ENCODE data around the gene SOX15.

The SOX15 gene

GRCh38 chr17:7577327-7578199 lies 12.3 kb downstream of the SOX15 start:
- DNase-seq (ENCODE audit: low read depth, low spot score), result no peak

- no peak for DNase-seq (ENCODE audit: low read depth, low spot score)
These were observed 13.4 kb downstream of the SOX15 start for GRCh38 chr17:7576432-7576937.

GRCh38 chr17:7575959-7576358 lies 13.9 kb downstream of the SOX15 start:
- DNase-seq (ENCODE audit: low read depth, low spot score), result no peak

- DNase-seq (ENCODE audit: low read depth, low spot score), result no peak
These were observed 14.4 kb downstream of the SOX15 start for GRCh38 chr17:7575481-7575883.

GRCh38 chr17:7574176-7574953 lies 15.5 kb downstream of the SOX15 start:
- DNase-seq (ENCODE audit: low read depth, low spot score), result no peak

GRCh38 chr17:7573324-7574080 lies 16.4 kb downstream of the SOX15 start:
- peak; percentile 86 for DNase-seq (ENCODE audit: low read depth, low spot score)

- peak; percentile 98 for DNase-seq (ENCODE audit: low read depth, low spot score)
These were observed 17.1 kb downstream of the SOX15 start for GRCh38 chr17:7572588-7573323.

- no peak for DNase-seq (ENCODE audit: low read depth, low spot score)
These were observed 17.6 kb downstream of the SOX15 start for GRCh38 chr17:7572338-7572587.

- DNase-seq (ENCODE audit: low read depth, low spot score), result no peak
These were observed 19.5 kb downstream of the SOX15 start for GRCh38 chr17:7570351-7570750.

GRCh38 chr17:7569571-7569970 lies 20.3 kb downstream of the SOX15 start:
- DNase-seq (ENCODE audit: low read depth, low spot score), result no peak

- no peak for DNase-seq (ENCODE audit: low read depth, low spot score)
These were observed 26.6 kb downstream of the SOX15 start for GRCh38 chr17:7563115-7563869.

GRCh38 chr17:7562208-7562605 lies 27.7 kb downstream of the SOX15 start:
- DNase-seq (ENCODE audit: low read depth, low spot score), result no peak

GRCh38 chr17:7561589-7562207 lies 28.2 kb downstream of the SOX15 start, which contains the start of gene SENP3:
Gene SENP3 (plus strand): TSS chr17:7561919. CDS start chr17:7563077, 1,158 bp downstream.
- peak; percentile 71 for DNase-seq (ENCODE audit: low read depth, low spot score)

GRCh38 chr17:7561028-7561575 lies 28.8 kb downstream of the SOX15 start:
- no peak for DNase-seq (ENCODE audit: low read depth, low spot score)

GRCh38 chr17:7560172-7561027 lies 29.5 kb downstream of the SOX15 start:
- DNase-seq (ENCODE audit: low read depth, low spot score), result no peak

- DNase-seq (ENCODE audit: low read depth, low spot score), result no peak
These were observed 30.3 kb downstream of the SOX15 start for GRCh38 chr17:7559320-7560171.

- DNase-seq (ENCODE audit: low read depth, low spot score), result no peak
These were observed 31.2 kb downstream of the SOX15 start, which contains the start of gene TNFSF13 for GRCh38 chr17:7558544-7559319. Gene TNFSF13 (plus strand): TSS chr17:7558750. CDS start chr17:7559040, 290 bp downstream.
